HCT116 (cell line): Measurements from ENCODE around the gene TCERG1L. TPM values are rescaled to one million over a fixed set of nuclear protein-coding genes. Genes with fewer than 3 reads are reported as not detected.

Experiments used
- ATAC-seq: fragments of 200-7000 bp; cut with Tn5 transposase; 2 replicates; pipeline ENCODE4 v1.9.1; 2020; ENCODE audit warnings: mild to moderate bottlenecking, moderate library complexity
- BruUV-seq: library from RNA; stranded (reverse); fragments of 400-500 nt; replicated peaks from 2 replicates; lab custom pipeline; 2021; lab: Mats Ljungman, UMichigan
- CTCF ChIA-PET: fragments of 300-600 bp; sonication (Branson Sonifier 250); formaldehyde crosslinking; loops from one replicate; lab custom pipeline; 2021; ENCODE audit warnings: antibody characterized with exemption; lab: Charles Lee
- POLR2A ChIA-PET: fragments of 300-600, 350-600 bp; sonication (Branson Sonifier 250); formaldehyde crosslinking; loops from one replicate; lab custom pipeline; 2021; ENCODE audit warnings: antibody characterized with exemption; lab: Charles Lee
- RAD21 ChIA-PET, 2 experiments: fragments of 300-600 bp; sonication (Branson Sonifier 250); formaldehyde crosslinking; loops; one replicate each; lab custom pipeline; 2023; ENCODE audit warnings: low total read pairs in 2 of 2; ENCODE audit not compliant: uncharacterized antibody in 2 of 2, unreplicated experiment in 2 of 2, low non-redundant PET in 1 of 2; lab: Charles Lee
- DNase-seq: peaks from one replicate; pipeline ENCODE4 v3.0.0-alpha.2; 2010; ENCODE audit warnings: low read depth, low spot score
- H2AFZ ChIP-seq: fragments of 200-600 bp; shearing (Covaris generic), sonication (generic); 2 replicates; pipeline ENCODE4 v1.6.1; 2017; ENCODE audit warnings: low read depth, mixed run types, mixed read lengths, antibody characterized with exemption, low read length; ENCODE audit not compliant: poor library complexity, severe bottlenecking
- H3K27ac ChIP-seq: 2 replicates; pipeline ENCODE4 v1.5.1; 2012; ENCODE audit warnings: low read depth, low read length
- H3K27me3 ChIP-seq: fragments of 200-600 bp; sonication (generic); 2 replicates; pipeline ENCODE4 v1.6.1; 2016; ENCODE audit warnings: mixed run types, low read length, mixed read lengths; ENCODE audit not compliant: insufficient read depth
- H3K36me3 ChIP-seq, 2 experiments: fragments of 200-500 bp in 1 of 2; fragments of 200-600 bp in 1 of 2; sonication (Bioruptor generic) in 1 of 2; sonication (generic) in 1 of 2; 2 replicates each; pipeline versions ENCODE4 v1.5.1 to v1.6.1; 2014 to 2016; ENCODE audit warnings: low read length in 2 of 2, inconsistent platforms in 1 of 2, mixed read lengths in 1 of 2, mixed run types in 1 of 2; ENCODE audit not compliant: insufficient read depth in 2 of 2, control insufficient read depth in 1 of 2
- H3K4me1 ChIP-seq, 2 experiments: fragments of 200-600 bp in 1 of 2; sonication (generic) in 1 of 2; 2 replicates each; pipeline versions ENCODE4 v1.5.1 to v1.6.1; 2012 to 2017; ENCODE audit warnings: low read length in 2 of 2, inconsistent platforms in 1 of 2, mild to moderate bottlenecking in 1 of 2, mixed read lengths in 1 of 2, mixed run types in 1 of 2, moderate library complexity in 1 of 2; ENCODE audit not compliant: insufficient read depth in 2 of 2, control insufficient read depth in 1 of 2
- H3K4me2 ChIP-seq: fragments of 200-600 bp; sonication (generic); 2 replicates; pipeline ENCODE4 v1.6.1; 2017; ENCODE audit warnings: mixed run types, low read length, mixed read lengths
- H3K4me3 ChIP-seq, 2 experiments: fragments of 200-600 bp in 1 of 2; sonication (generic) in 1 of 2; replicated peaks in 1 of 2; 2 replicates each; pipeline ENCODE4 v1.5.1; 2011 to 2016; ENCODE audit warnings: low read length in 2 of 2, control low read depth in 1 of 2, low read depth in 1 of 2, mild to moderate bottlenecking in 1 of 2, mixed read lengths in 1 of 2, mixed run types in 1 of 2
- H3K79me2 ChIP-seq: fragments of 200-600 bp; sonication (generic); 2 replicates; pipeline ENCODE4 v1.6.1; 2017; ENCODE audit warnings: mild to moderate bottlenecking, mixed run types, low read length, moderate library complexity, mixed read lengths; ENCODE audit not compliant: insufficient read depth
- H3K9ac ChIP-seq: fragments of 200-600 bp; sonication (generic); 2 replicates; pipeline ENCODE4 v1.6.1; 2016; ENCODE audit warnings: low read length, mixed read lengths
- H3K9me2 ChIP-seq: fragments of 200-600 bp; sonication (generic), shearing (Covaris generic); 2 replicates; pipeline ENCODE4 v1.6.1; 2017; ENCODE audit warnings: mixed run types, mild to moderate bottlenecking, moderate library complexity; ENCODE audit not compliant: insufficient read depth
- H3K9me3 ChIP-seq, 2 experiments: fragments of 200-500 bp in 1 of 2; fragments of 200-600 bp in 1 of 2; sonication (Bioruptor generic) in 1 of 2; sonication (generic) in 1 of 2; 2 replicates each; pipeline ENCODE4 v1.6.1; 2014 to 2017; ENCODE audit warnings: low read length in 2 of 2, mixed read lengths in 2 of 2, inconsistent platforms in 1 of 2, low read depth in 1 of 2, mild to moderate bottlenecking in 1 of 2, mixed run types in 1 of 2, moderate library complexity in 1 of 2; ENCODE audit not compliant: control insufficient read depth in 1 of 2, insufficient read depth in 1 of 2
- H4K20me1 ChIP-seq: fragments of 200-600 bp; sonication (generic), shearing (Covaris generic); 2 replicates; pipeline ENCODE4 v1.6.1; 2017; ENCODE audit warnings: mixed run types, mild to moderate bottlenecking, moderate library complexity; ENCODE audit not compliant: insufficient read depth
- CBX3 ChIP-seq: IDR thresholded peaks from 2 replicates; pipeline ENCODE4 v1.6.1; 2012; ENCODE audit warnings: low read depth
- CTCF ChIP-seq, 3 experiments: fragments of 200-600 bp in 1 of 3; sonication (generic) in 1 of 3; IDR thresholded peaks in 2 of 3; conservative IDR thresholded peaks in 1 of 3; 2 replicates each; pipeline ENCODE4 v1.5.1; 2012 to 2017; ENCODE audit warnings: low read depth in 2 of 3, low read length in 2 of 3, antibody characterized with exemption in 1 of 3, borderline replicate concordance in 1 of 3, control low read depth in 1 of 3, mild to moderate bottlenecking in 1 of 3, mixed read lengths in 1 of 3, mixed run types in 1 of 3, moderate library complexity in 1 of 3; ENCODE audit not compliant: insufficient read depth in 1 of 3
- FOSL1 ChIP-seq: IDR thresholded peaks from 2 replicates; pipeline ENCODE4 v1.6.1; 2012; ENCODE audit warnings: low read depth
- JUND ChIP-seq: IDR thresholded peaks from 2 replicates; pipeline ENCODE4 v1.6.1; 2012
- MAX ChIP-seq: IDR thresholded peaks from 2 replicates; pipeline ENCODE4 v1.6.1; 2012
- RAD21 ChIP-seq: IDR thresholded peaks from 2 replicates; pipeline ENCODE4 v1.6.1; 2012; ENCODE audit warnings: low read depth, mild to moderate bottlenecking
- SIN3A ChIP-seq: IDR thresholded peaks from 2 replicates; pipeline ENCODE4 v1.6.1; 2012; ENCODE audit warnings: low read depth
- SRF ChIP-seq: IDR thresholded peaks from 2 replicates; pipeline ENCODE4 v1.6.1; 2012; ENCODE audit warnings: low read depth
- YY1 ChIP-seq: IDR thresholded peaks from 2 replicates; pipeline ENCODE4 v1.6.1; 2011; ENCODE audit warnings: low read length, low read depth, moderate library complexity, mild to moderate bottlenecking; ENCODE audit not compliant: insufficient replicate concordance; ENCODE audit errors: extremely low read depth
- ZNF274 ChIP-seq: fragments of 200-500 bp; sonication (Bioruptor generic); IDR thresholded peaks from 2 replicates; pipeline ENCODE4 v1.6.1; 2014; ENCODE audit warnings: mild to moderate bottlenecking, low read depth, low read length, inconsistent platforms
- intact Hi-C: fragments of 100-400 bp; cut with micrococcal nuclease; formaldehyde crosslinking; loops from 2 replicates; pipeline ENCODE4 v1.10.0; 2022
- total RNA-seq: library from RNA; stranded (reverse); gene quantifications from one replicate; pipeline ENCODE4 v1.2.1, GENCODE V29; 2021; ENCODE audit not compliant: unreplicated experiment

TCERG1L gene
- total RNA-seq, 1 experiment from 2014 or later: not detected

- no peak for TF ChIP-seq RAD21
- no peak for TF ChIP-seq YY1
- no peak for TF ChIP-seq ZNF274
- TF ChIP-seq, all 23 proteins: peak for 0
Measured at GRCh38 chr10:131257027-131257426, 54.5 kb downstream of the TCERG1L start (continued).

GRCh38 chr10:131254859-131255252 is 56.7 kb downstream of the TCERG1L start:
- ChIA-PET RAD21 (no interaction called here), POLR2A (no interaction called here), CTCF (no interaction called here)
- H3K79me2 ChIP-seq: no peaks in the 10 kb centered on the region
- no peaks in the 10 kb centered on the region for H3K9me2 ChIP-seq
- intact Hi-C loops: no loop called here
- no peak for TF ChIP-seq MAX
- TF ChIP-seq ZNF274: no peak
- TF ChIP-seq SRF: no peak
- no peak for TF ChIP-seq FOSL1
- H3K4me3 ChIP-seq: no peak overlapping the region
- no peaks in the 10 kb centered on the region for H3K9me3 ChIP-seq
- no peaks in the 10 kb centered on the region for H3K36me3 ChIP-seq
- H3K4me2 ChIP-seq: no peak overlapping the region
- H3K27ac ChIP-seq: no peak overlapping the region
- H3K4me1 ChIP-seq: no peaks in the 10 kb centered on the region
- H3K27me3 ChIP-seq: no peaks in the 10 kb centered on the region
- no TSS peak for BruUV-seq
- no peaks in the 10 kb centered on the region for H4K20me1 ChIP-seq
- ATAC-seq (no peak), DNase-seq (no peak)
- H2AFZ ChIP-seq: no peak overlapping the region
- H3K9ac ChIP-seq: no peak overlapping the region

GRCh38 chr10:131253931-131254858 is 57.3 kb downstream of the TCERG1L start:
- H3K27ac ChIP-seq: no peak overlapping the region
- no peaks in the 10 kb centered on the region for H4K20me1 ChIP-seq
- no TSS peak for BruUV-seq
- no peak for ATAC-seq
- no peaks in the 10 kb centered on the region for H3K27me3 ChIP-seq
- TF ChIP-seq CBX3: no peak
- TF ChIP-seq CTCF (IDR thresholded peaks at IDR 0.05 in 2 of 3, conservative IDR thresholded peaks at IDR 0.05 in 1 of 3; ENCODE audit: borderline replicate concordance in 1 of 3, insufficient read depth in 1 of 3, low read depth in 2 of 3, low read length in 2 of 3): no peak
- TF ChIP-seq SIN3A: no peak
- no peak for TF ChIP-seq JUND
- intact Hi-C loops: no loop called here
- no peak overlapping the region for H2AFZ ChIP-seq
- no peaks in the 10 kb centered on the region for H3K4me1 ChIP-seq
- POLR2A ChIA-PET: no interaction called here
- H3K79me2 ChIP-seq: no peaks in the 10 kb centered on the region
- CTCF ChIA-PET: no interaction called here
- no peak for DNase-seq
- H3K9ac ChIP-seq: no peak overlapping the region
- H3K4me2 ChIP-seq: no peak overlapping the region
- no peaks in the 10 kb centered on the region for H3K36me3 ChIP-seq
- H3K9me3 ChIP-seq: no peaks in the 10 kb centered on the region
- H3K4me3 ChIP-seq: no peak overlapping the region
- no peaks in the 10 kb centered on the region for H3K9me2 ChIP-seq
- RAD21 ChIA-PET: no interaction called here
